Measurements from ENCODE around the gene RAP1GAP.

- no peak for TF ChIP-seq CTCF (IDR thresholded peaks at IDR 0.05)
- no peak for TF ChIP-seq POLR2A (IDR thresholded peaks at IDR 0.05)
- TF ChIP-seq POLR2AphosphoS5 (IDR thresholded peaks at IDR 0.05) = no peak
Observed at GRCh38 chr1:21610989-21611785, 58.0 kb downstream of the RAP1GAP start.

Data from transverse colon (tissue), 4 donors.